Hepatocyte (in vitro differentiated cells): ENCODE data around the gene RCN1. TPM values are rescaled to one million over a fixed set of nuclear protein-coding genes. Genes with fewer than 3 reads are reported as not detected.

Source experiments
- DNase-seq: peaks from one replicate; pipeline ENCODE4 v3.0.0-alpha.2; 2016; ENCODE audit warnings: low spot score
- H2AFZ ChIP-seq: fragments of 200-600 bp; sonication (generic); 2 replicates; pipeline ENCODE4 v1.6.0; 2016; ENCODE audit warnings: antibody characterized with exemption, mild to moderate bottlenecking
- H3K27ac ChIP-seq: fragments of 200-600 bp; sonication (generic); 2 replicates; pipeline ENCODE4 v1.5.1; 2016; ENCODE audit warnings: mild to moderate bottlenecking
- H3K27me3 ChIP-seq: fragments of 200-600 bp; sonication (generic); 2 replicates; pipeline ENCODE4 v1.6.1; 2016
- H3K36me3 ChIP-seq: fragments of 200-600 bp; sonication (generic); replicated peaks from 2 replicates; pipeline ENCODE4 v1.5.1; 2016; ENCODE audit warnings: low read depth; ENCODE audit not compliant: insufficient read depth
- H3K4me1 ChIP-seq: fragments of 200-600 bp; sonication (generic); 2 replicates; pipeline ENCODE4 v1.5.1; 2016; ENCODE audit warnings: mild to moderate bottlenecking, moderate library complexity; ENCODE audit not compliant: insufficient read depth
- H3K4me2 ChIP-seq: fragments of 200-600 bp; sonication (generic); 2 replicates; pipeline ENCODE4 v1.6.0; 2016
- H3K4me3 ChIP-seq: fragments of 200-600 bp; sonication (generic); 2 replicates; pipeline ENCODE4 v1.5.1; 2016; ENCODE audit warnings: mild to moderate bottlenecking
- H3K79me2 ChIP-seq: fragments of 200-600 bp; sonication (generic); 2 replicates; pipeline ENCODE4 v1.6.0; 2017; ENCODE audit warnings: mild to moderate bottlenecking
- H3K9me2 ChIP-seq: fragments of 200-600 bp; sonication (generic); replicated peaks from 2 replicates; pipeline ENCODE4 v1.6.0; 2017; ENCODE audit warnings: mild to moderate bottlenecking; ENCODE audit not compliant: insufficient read depth
- H3K9me3 ChIP-seq: fragments of 200-600 bp; sonication (generic); 2 replicates; pipeline ENCODE4 v1.5.1; 2016; ENCODE audit warnings: low read depth, mild to moderate bottlenecking
- H4K20me1 ChIP-seq: fragments of 200-600 bp; sonication (generic); 2 replicates; pipeline ENCODE4 v1.6.0; 2016; ENCODE audit warnings: mild to moderate bottlenecking; ENCODE audit not compliant: insufficient read depth, poor library complexity, severe bottlenecking
- CTCF ChIP-seq: fragments of 200-600 bp; sonication (generic); IDR thresholded peaks from 2 replicates; pipeline ENCODE4 v1.5.1; 2016; ENCODE audit warnings: antibody characterized with exemption, mild to moderate bottlenecking; ENCODE audit not compliant: poor library complexity
- EZH2 ChIP-seq: fragments of 200-600 bp; sonication (generic); IDR thresholded peaks from 2 replicates; pipeline ENCODE4 v1.6.1; 2016; ENCODE audit warnings: antibody characterized with exemption, mild to moderate bottlenecking, borderline replicate concordance
- EZH2phosphoT487 ChIP-seq: fragments of 200-600 bp; sonication (generic); IDR thresholded peaks from one replicate; pipeline ENCODE4 v1.6.1; 2018; ENCODE audit warnings: antibody characterized with exemption, mild to moderate bottlenecking, low read depth, moderate library complexity; ENCODE audit not compliant: unreplicated experiment, severe bottlenecking
- WGBS: methylation state at CpG from one replicate; pipeline ENCODE4 v1.1.6; 2016; ENCODE audit warnings: low lambda C conversion rate; ENCODE audit errors: missing lambda C conversion rate; 5-methylcytosine and 5-hydroxymethylcytosine counted together
- polyA plus RNA-seq: library from polyadenylated mRNA; unstranded; fragments of >200 nt; fragmentation: Nextera tagmentation; extraction: Ambion mirVana; gene quantifications from 2 replicates; pipeline ENCODE4 v1.2.1, GENCODE V29; 2016
- total RNA-seq: library from RNA; depleted of rRNA; stranded (reverse); fragments of >200 nt; gene quantifications from 2 replicates; pipeline ENCODE4 v1.2.3, GENCODE V29; 2014

Gene RCN1
- total and polyA plus RNA-seq, 2 experiments from 2014 or later: 258 to 412 TPM

- WGBS: 96% methylated on average over 1 of the region's 1 CpG
- H3K36me3 ChIP-seq: no peaks in the 10 kb centered on the region
- H3K79me2 ChIP-seq: no peaks in the 10 kb centered on the region
- H3K27me3 ChIP-seq: no peaks in the 10 kb centered on the region
- no peak overlapping the region for H3K4me2 ChIP-seq
- no peak overlapping the region for H3K27ac ChIP-seq
- no peaks in the 10 kb centered on the region for H3K4me1 ChIP-seq
- no peaks in the 10 kb centered on the region for H3K9me2 ChIP-seq
- H3K9me3 ChIP-seq: no peaks in the 10 kb centered on the region
- no peak for DNase-seq
- H4K20me1 ChIP-seq: no peaks in the 10 kb centered on the region
- H2AFZ ChIP-seq: no peak overlapping the region
- H3K4me3 ChIP-seq: no peak overlapping the region
- TF ChIP-seq CTCF (no peak), EZH2phosphoT487 (no peak), EZH2 (no peak)
Observed at GRCh38 chr11:32081901-32082300, 9.0 kb upstream of the RCN1 start.

- no peak overlapping the region for H3K27ac ChIP-seq
- TF ChIP-seq CTCF (no peak), EZH2 (no peak)
- H4K20me1 ChIP-seq: no peaks in the 10 kb centered on the region
- no peaks in the 10 kb centered on the region for H3K79me2 ChIP-seq
- H3K27me3 ChIP-seq: no peaks in the 10 kb centered on the region
- H3K9me3 ChIP-seq: no peaks in the 10 kb centered on the region
- H3K4me2 ChIP-seq: no peak overlapping the region
- no peak for DNase-seq
- H3K9me2 ChIP-seq: no peaks in the 10 kb centered on the region
- H3K4me3 ChIP-seq: no peak overlapping the region
- H3K36me3 ChIP-seq: no peaks in the 10 kb centered on the region
- H3K4me1 ChIP-seq: no peaks in the 10 kb centered on the region
- 84% methylated on average over 5 of the region's 5 CpGs for WGBS
- H2AFZ ChIP-seq: no peak overlapping the region
Observed at GRCh38 chr11:32082346-32082986, 8.4 kb upstream of the RCN1 start.

DNA sequence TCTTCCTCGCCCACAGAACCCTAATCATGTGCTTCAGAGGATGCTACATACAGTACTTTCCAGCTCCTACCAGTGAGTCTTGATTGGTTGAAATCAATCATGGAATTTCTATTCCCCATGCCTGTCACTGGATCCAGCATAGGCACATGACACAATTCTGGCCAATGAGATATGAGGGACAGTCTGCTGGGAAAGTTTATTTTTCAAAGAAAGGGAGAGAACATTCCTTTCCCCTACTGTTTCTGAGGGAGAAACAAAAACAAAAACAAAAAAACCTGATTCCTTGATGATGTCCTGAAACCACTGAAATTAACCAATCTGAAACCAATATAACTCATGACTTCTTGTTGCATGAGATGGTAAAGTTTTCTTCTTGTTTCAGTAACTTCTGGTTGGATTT, 3.3 kb upstream of the RCN1 start:
- TF ChIP-seq EZH2phosphoT487: no peak
- TF ChIP-seq EZH2: no peak
- no peak for TF ChIP-seq CTCF
- no peaks in the 10 kb centered on the region for H3K9me2 ChIP-seq
- H2AFZ ChIP-seq: no peak overlapping the region
- H3K4me2 ChIP-seq: no peak overlapping the region
- H4K20me1 ChIP-seq: peaks cover 4% of the 10 kb centered on the region
- H3K36me3 ChIP-seq: no peaks in the 10 kb centered on the region
- no peak for DNase-seq
- H3K9me3 ChIP-seq: no peaks in the 10 kb centered on the region
- H3K27ac ChIP-seq: no peak overlapping the region
- WGBS: 85% methylated on average over 1 of the region's 1 CpG
- H3K4me1 ChIP-seq: peaks cover 10% of the 10 kb centered on the region
- H3K27me3 ChIP-seq: no peaks in the 10 kb centered on the region
- peaks cover 8% of the 10 kb centered on the region for H3K79me2 ChIP-seq
- H3K4me3 ChIP-seq: no peak overlapping the region
